CD14-positive monocyte (primary cell): Measurements from ENCODE around the gene MYOCOS. TPM values are rescaled to one million over a fixed set of nuclear protein-coding genes. Genes with fewer than 3 reads are reported as not detected.

Experiments
- DNase-seq, 3 donors: peaks; one replicate each; pipeline ENCODE4 v3.0.0-alpha.2; 2011 to 2022
- H2AFZ ChIP-seq: 2 replicates; pipeline ENCODE4 v1.6.0; 2012; ENCODE audit warnings: mild to moderate bottlenecking, low read depth, low read length, inconsistent platforms; ENCODE audit not compliant: insufficient read depth, poor library complexity, severe bottlenecking
- H3K27ac ChIP-seq, 2 donors: 1 replicate in 1 of 2; 2 replicates in 1 of 2; pipeline ENCODE4 v1.5.1; 2012 to 2013; ENCODE audit warnings: low read length in 2 of 2, control low read depth in 1 of 2, inconsistent platforms in 1 of 2, low read depth in 1 of 2, mild to moderate bottlenecking in 1 of 2
- H3K27me3 ChIP-seq, 2 donors: one replicate each; pipeline versions ENCODE4 v1.6.0 to v1.6.1; 2011 to 2013; ENCODE audit warnings: low read length in 2 of 2; ENCODE audit not compliant: control insufficient read depth in 2 of 2, insufficient read depth in 2 of 2
- H3K36me3 ChIP-seq, 2 donors: replicated peaks in 1 of 2; 1 replicate in 1 of 2; 2 replicates in 1 of 2; pipeline versions ENCODE4 v1.5.1 to v1.6.1; 2012 to 2013; ENCODE audit warnings: low read length in 2 of 2, control low read depth in 1 of 2, inconsistent platforms in 1 of 2, mild to moderate bottlenecking in 1 of 2; ENCODE audit not compliant: insufficient read depth in 2 of 2, control insufficient read depth in 1 of 2
- H3K4me1 ChIP-seq, 2 donors: 1 replicate in 1 of 2; 2 replicates in 1 of 2; pipeline versions ENCODE4 v1.5.1 to v1.6.1; 2012 to 2013; ENCODE audit warnings: low read length in 2 of 2, control low read depth in 1 of 2, inconsistent platforms in 1 of 2, mild to moderate bottlenecking in 1 of 2, moderate library complexity in 1 of 2; ENCODE audit not compliant: insufficient read depth in 2 of 2, control insufficient read depth in 1 of 2
- H3K4me2 ChIP-seq: replicated peaks from 2 replicates; pipeline ENCODE3; 2012; ENCODE audit warnings: low read length, moderate library complexity, mild to moderate bottlenecking; ENCODE audit not compliant: poor library complexity, severe bottlenecking; ENCODE audit errors: extremely low read depth
- H3K4me3 ChIP-seq, 3 experiments: fragments of 200-600 bp in 1 of 3; sonication (generic) in 1 of 3; replicated peaks in 1 of 3; 1 replicate in 2 of 3; 2 replicates in 1 of 3; pipeline ENCODE4 v1.5.1; 2011 to 2013; ENCODE audit warnings: low read length in 3 of 3, mild to moderate bottlenecking in 3 of 3, control low read depth in 2 of 3, low read depth in 2 of 3, inconsistent platforms in 1 of 3, moderate library complexity in 1 of 3
- H3K79me2 ChIP-seq: 2 replicates; pipeline ENCODE4 v1.6.0; 2012; ENCODE audit warnings: mild to moderate bottlenecking, control low read depth, inconsistent platforms, low read length, moderate library complexity; ENCODE audit not compliant: insufficient read depth
- H3K9ac ChIP-seq: 2 replicates; pipeline ENCODE4 v1.6.0; 2017; ENCODE audit warnings: low read length, mild to moderate bottlenecking; ENCODE audit not compliant: insufficient read depth, poor library complexity, severe bottlenecking
- H3K9me3 ChIP-seq, 2 donors: replicated peaks in 1 of 2; 1 replicate in 1 of 2; 2 replicates in 1 of 2; pipeline versions ENCODE4 v1.5.1 to v1.6.1; 2012 to 2013; ENCODE audit warnings: low read length in 2 of 2, control low read depth in 1 of 2; ENCODE audit not compliant: control insufficient read depth in 1 of 2, insufficient read depth in 1 of 2
- H4K20me1 ChIP-seq: 2 replicates; pipeline ENCODE4 v1.6.0; 2012; ENCODE audit warnings: mild to moderate bottlenecking, low read length, control low read depth, moderate library complexity; ENCODE audit not compliant: insufficient read depth
- H3K27ac Mint-ChIP-seq, 7 donors: one replicate each; pipeline ENCODE4 v1.8.0; 2020; ENCODE audit warnings: mild to moderate bottlenecking in 7 of 7, mixed read lengths in 7 of 7, moderate library complexity in 6 of 7, inconsistent platforms in 2 of 7
- H3K27me3 Mint-ChIP-seq, 3 donors: one replicate each; pipeline ENCODE4 v1.8.0; 2021 to 2022; ENCODE audit warnings: low read depth in 3 of 3, mild to moderate bottlenecking in 3 of 3, mixed read lengths in 3 of 3, moderate library complexity in 3 of 3, inconsistent platforms in 1 of 3
- H3K36me3 Mint-ChIP-seq, 2 donors: one replicate each; pipeline ENCODE4 v1.8.0; 2020; ENCODE audit warnings: mixed read lengths in 2 of 2, inconsistent platforms in 1 of 2, mild to moderate bottlenecking in 1 of 2
- H3K4me1 Mint-ChIP-seq: one replicate; pipeline ENCODE4 v1.8.0; 2020; ENCODE audit warnings: mild to moderate bottlenecking, mixed read lengths
- H3K4me3 Mint-ChIP-seq, 2 donors: one replicate each; pipeline ENCODE4 v1.8.0; 2020; ENCODE audit warnings: mild to moderate bottlenecking in 2 of 2, mixed read lengths in 2 of 2, moderate library complexity in 1 of 2
- H3K9me3 Mint-ChIP-seq, 7 donors: one replicate each; pipeline ENCODE4 v1.8.0; 2020 to 2022; ENCODE audit warnings: mixed read lengths in 7 of 7, mild to moderate bottlenecking in 6 of 7, moderate library complexity in 6 of 7, inconsistent platforms in 2 of 7
- WGBS: methylation state at CpG from one replicate; pipeline ENCODE4 v1.1.5; 2013; ENCODE audit warnings: missing lambda C conversion rate; ENCODE audit not compliant: insufficient coverage; 5-methylcytosine and 5-hydroxymethylcytosine counted together
- intact Hi-C, 2 donors: fragments of 100-400 bp; cut with micrococcal nuclease; formaldehyde crosslinking; loops; one replicate each; pipeline versions ENCODE4 v1.15.0 to v1.15.1; 2023
- polyA minus RNA-seq: library from RNA; depleted of rRNA, polyadenylated mRNA; stranded (reverse); fragments of >200 nt; gene quantifications from 2 replicates; pipeline ENCODE4 v1.2.3, GENCODE V29; 2012
- polyA plus RNA-seq, 3 donors: library from polyadenylated mRNA; depleted of rRNA in 1 of 3; unstranded in 2 of 3; stranded (reverse) in 1 of 3; fragments of 300-500 nt in 2 of 3; fragments of >200 nt in 1 of 3; fragmentation: Illumina TruSeq in 2 of 3; gene quantifications; 1 replicate in 2 of 3; 2 replicates in 1 of 3; pipeline ENCODE4 v1.2.3, GENCODE V29; 2012 to 2021
- total RNA-seq, 12 experiments: library from RNA in 1 of 12; stranded (reverse) in 1 of 12; fragments of 120-200 nt in 1 of 12; gene quantifications; one replicate each; pipeline ENCODE4 v1.2.4 and lab custom pipeline; 2013 to 2026; ENCODE audit warnings: mixed read lengths in 6 of 12, inconsistent platforms in 1 of 12
- TF ChIP-seq, protein P1 (sequence below): fragments of 200-600 bp; IDR thresholded peaks from one replicate; pipeline ENCODE4 v1.8.0; 2022; ENCODE audit warnings: antibody characterized with exemption, mild to moderate bottlenecking

Gene MYOCOS
- total RNA-seq (2013) = 0.02 TPM
- polyA plus RNA-seq (not detected), polyA minus RNA-seq (not detected in 2 replicates), total RNA-seq (lab: John Stamatoyannopoulos, UW) (0.12 to 1.2 (median 0.39) reads per million in 11 experiments)

GRCh38 chr1:171622152-171622462, at the start of gene MYOCOS:
Gene MYOCOS, plus strand, starts transcription at chr1:171622243. Its CDS starts 1,641 bp downstream, at chr1:171623884.
- no peaks in the 10 kb centered on the region for H3K27me3 ChIP-seq
- Mint-ChIP-seq H3K36me3 (no peaks in the 10 kb centered on the region), H3K4me1 (no peaks in the 10 kb centered on the region), H3K27me3 (peaks cover 0 to 4% (median 0%) of the 10 kb centered on the region in 3 donors), H3K27ac (no peak within 1 kb of the TSS), H3K9me3 (peaks cover 0 to 3% (median 0%) of the 10 kb centered on the region in 7 donors), H3K4me3 (no peak within 1 kb of the TSS)
- no peaks in the 10 kb centered on the region for H3K9me3 ChIP-seq
- H3K4me3 ChIP-seq = no peak within 1 kb of the TSS
- H4K20me1 ChIP-seq = no peaks in the 10 kb centered on the region
- no peak for DNase-seq
- no peaks in the 10 kb centered on the region for H3K36me3 ChIP-seq
- H3K27ac ChIP-seq = no peak within 1 kb of the TSS
- TF ChIP-seq, protein P1, sequence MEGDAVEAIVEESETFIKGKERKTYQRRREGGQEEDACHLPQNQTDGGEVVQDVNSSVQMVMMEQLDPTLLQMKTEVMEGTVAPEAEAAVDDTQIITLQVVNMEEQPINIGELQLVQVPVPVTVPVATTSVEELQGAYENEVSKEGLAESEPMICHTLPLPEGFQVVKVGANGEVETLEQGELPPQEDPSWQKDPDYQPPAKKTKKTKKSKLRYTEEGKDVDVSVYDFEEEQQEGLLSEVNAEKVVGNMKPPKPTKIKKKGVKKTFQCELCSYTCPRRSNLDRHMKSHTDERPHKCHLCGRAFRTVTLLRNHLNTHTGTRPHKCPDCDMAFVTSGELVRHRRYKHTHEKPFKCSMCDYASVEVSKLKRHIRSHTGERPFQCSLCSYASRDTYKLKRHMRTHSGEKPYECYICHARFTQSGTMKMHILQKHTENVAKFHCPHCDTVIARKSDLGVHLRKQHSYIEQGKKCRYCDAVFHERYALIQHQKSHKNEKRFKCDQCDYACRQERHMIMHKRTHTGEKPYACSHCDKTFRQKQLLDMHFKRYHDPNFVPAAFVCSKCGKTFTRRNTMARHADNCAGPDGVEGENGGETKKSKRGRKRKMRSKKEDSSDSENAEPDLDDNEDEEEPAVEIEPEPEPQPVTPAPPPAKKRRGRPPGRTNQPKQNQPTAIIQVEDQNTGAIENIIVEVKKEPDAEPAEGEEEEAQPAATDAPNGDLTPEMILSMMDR = no peak
- no peak within 1 kb of the TSS for H3K9ac ChIP-seq
- H3K4me2 ChIP-seq = no peak within 1 kb of the TSS
- H3K79me2 ChIP-seq = no peaks in the 10 kb centered on the region
- intact Hi-C loops = no loop called here
- no peak within 1 kb of the TSS for H2AFZ ChIP-seq
- H3K4me1 ChIP-seq = no peaks in the 10 kb centered on the region
- 95% methylated on average over 3 of the region's 7 CpGs for WGBS

DNA sequence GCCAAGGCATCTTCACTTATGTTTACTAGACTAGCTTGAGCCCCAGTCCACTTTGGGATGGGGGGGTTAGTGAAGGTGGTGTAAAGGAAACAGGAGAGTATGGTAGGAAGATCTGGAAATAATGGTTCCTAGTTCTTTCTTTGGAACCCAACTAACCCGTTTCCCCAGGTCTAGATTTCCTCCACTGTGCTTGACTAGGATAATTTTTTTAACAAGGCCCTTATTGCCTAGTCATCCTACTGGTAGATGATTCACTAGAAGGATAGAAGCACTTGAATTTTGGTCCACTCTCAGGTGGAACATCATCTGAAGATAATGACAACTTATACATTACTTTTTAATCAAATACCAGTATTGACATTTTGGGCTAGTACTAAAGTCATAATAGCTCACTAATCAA, 45.9 kb upstream of the MYOCOS start:
- Histone ChIP-seq H3K9me3 (no peaks in the 10 kb centered on the region), H3K9ac (no peak overlapping the region), H3K4me1 (no peaks in the 10 kb centered on the region), H3K27me3 (no peaks in the 10 kb centered on the region), H3K36me3 (peaks cover 90 to 99% of the 10 kb centered on the region in 2 donors), H3K4me2 (no peak overlapping the region), H3K27ac (no peak overlapping the region), H3K4me3 (no peak overlapping the region), H3K79me2 (no peaks in the 10 kb centered on the region), H4K20me1 (peaks cover 14% of the 10 kb centered on the region), H2AFZ (no peak overlapping the region)
- peaks cover 0 to under 1% (median 0%) of the 10 kb centered on the region in 3 donors for H3K27me3 Mint-ChIP-seq
- no CpG with 5 or more reads among the region's 1 CpG for WGBS
- H3K27ac Mint-ChIP-seq = no peak overlapping the region
- no peak overlapping the region for H3K4me3 Mint-ChIP-seq
- H3K4me1 Mint-ChIP-seq = no peaks in the 10 kb centered on the region
- H3K36me3 Mint-ChIP-seq = peaks cover 81 to 90% of the 10 kb centered on the region in 2 donors
- TF ChIP-seq, protein P1 = no peak
- H3K9me3 Mint-ChIP-seq = no peaks in the 10 kb centered on the region
- DNase-seq = no peak
- intact Hi-C loops = no loop called here
